GM21447 (cell line): ENCODE data around the gene F5.

ENCODE experiments used
- ATAC-seq: cut with Tn5 transposase; IDR thresholded peaks from one replicate; pipeline ENCODE4 v1.9.1; 2021; ENCODE audit not compliant: unreplicated experiment

Gene F5

DNA sequence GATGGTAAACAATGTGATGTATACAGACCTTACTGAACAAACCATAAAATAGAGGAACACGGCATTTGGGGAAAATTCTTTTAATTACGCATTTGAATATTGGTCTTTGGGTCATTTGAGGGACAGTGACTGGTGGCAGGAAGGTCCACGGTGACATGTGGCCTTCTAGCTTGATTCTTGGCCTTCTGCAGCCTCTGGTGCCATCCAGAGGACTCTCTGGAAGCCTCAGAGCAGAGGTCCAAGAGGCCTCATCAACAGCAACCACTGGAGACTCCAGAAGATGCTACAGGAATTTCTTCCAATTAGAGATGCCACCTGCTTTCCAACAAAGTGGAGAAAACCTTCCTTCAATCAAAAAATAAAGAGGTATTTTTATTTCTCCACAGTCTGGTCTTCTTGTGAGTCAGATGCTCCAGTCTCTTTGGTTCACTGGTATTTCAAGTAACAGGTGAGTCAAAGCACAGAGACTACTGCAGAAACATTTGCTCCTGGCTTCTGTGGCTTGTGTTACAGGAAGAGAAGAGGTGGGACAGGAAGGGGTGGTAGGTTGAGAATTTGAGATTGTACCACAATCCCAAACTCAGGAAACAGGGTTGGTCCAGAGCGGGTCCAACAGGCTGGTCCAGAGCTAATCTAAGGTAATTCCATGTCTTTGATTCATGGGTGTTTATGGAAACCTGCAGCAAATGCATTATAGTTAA is 2.7 kb upstream of the F5 start:
- ATAC-seq: no peak

DNA sequence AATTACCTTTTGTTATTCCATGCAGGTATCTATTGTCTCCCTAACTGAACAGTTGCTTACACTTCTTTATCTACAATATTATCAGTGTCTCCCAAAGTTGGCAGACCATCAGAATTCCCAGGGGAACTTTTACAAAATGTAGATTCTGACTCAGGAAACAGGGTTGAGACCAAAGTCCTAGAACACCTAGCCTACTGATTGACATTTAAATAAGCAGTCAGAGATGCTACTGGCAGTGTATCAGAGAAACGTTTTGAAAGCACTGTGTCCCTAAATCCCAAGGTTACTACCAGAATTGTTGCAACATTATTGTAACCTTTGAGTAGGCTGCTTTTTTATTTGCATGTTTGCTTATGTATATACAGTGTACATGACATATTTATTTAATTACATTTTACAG is 1.8 kb upstream of the F5 start:
- ATAC-seq: no peak

DNA sequence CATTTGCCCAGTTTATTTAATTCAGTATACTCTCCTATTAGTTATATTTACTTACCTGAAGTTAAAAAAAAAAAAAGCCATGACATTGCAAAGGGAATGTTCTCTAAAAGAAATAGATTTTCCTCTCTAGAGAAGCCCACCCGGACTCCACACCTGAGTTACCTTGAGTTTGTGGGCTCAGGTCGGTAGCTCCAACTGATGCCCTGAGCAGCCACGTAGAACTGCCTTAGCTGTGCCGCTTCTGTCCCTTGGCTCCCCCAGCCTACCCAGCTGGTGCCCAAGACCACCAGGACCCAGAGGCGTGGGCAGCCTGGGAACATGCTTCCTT is 250 bp downstream of the F5 start:
- no peak for ATAC-seq

DNA sequence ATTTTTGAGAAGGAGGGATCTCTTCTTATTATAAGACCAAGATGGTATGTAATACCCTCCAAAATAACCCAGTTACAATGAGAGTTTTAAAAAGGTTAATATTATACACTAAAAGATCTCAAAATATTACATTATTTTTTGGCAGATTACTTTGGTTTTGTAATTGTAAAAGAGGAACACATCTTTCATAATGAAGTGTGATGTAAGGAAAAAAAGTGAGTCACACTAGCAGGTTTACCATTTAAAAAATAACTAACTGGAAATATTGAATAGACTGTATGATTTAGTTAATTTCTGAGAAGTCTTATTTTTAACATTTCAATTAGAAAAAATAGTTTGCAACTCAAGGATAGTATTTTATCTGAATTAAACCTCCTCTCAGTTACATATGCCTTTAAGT is 1.1 kb downstream of the F5 start:
- no peak for ATAC-seq

DNA sequence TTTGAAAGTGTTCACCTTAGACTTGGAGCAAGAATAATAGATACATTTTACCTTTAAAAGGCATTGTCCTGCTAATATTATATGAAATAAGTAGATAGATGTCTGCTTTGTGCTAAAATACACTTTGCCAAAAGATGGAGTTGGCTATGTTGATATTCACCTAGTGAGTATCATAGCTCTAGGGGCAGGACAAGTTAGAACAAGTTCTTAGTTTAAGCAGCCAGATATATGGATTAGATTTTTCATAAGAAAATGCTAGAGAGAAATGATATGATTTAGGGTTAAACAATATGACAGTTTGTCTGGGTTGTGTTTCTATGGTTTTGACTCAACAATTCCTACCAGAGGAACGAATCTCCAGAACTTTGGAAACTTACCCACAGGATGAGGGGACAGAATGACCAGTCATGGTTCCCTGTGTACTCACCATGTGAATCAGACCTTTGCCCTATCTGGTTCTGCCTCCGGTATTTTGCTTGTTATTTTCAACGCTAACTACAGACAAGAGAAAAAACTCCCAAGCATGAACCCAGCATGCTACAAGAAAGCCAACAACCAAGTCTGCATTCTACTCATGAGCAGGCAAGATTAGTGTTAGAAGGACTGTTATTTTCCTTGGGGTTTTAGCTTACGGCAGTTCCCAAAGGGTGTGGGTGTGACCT is 1.7 kb downstream of the F5 start:
- no peak for ATAC-seq

DNA sequence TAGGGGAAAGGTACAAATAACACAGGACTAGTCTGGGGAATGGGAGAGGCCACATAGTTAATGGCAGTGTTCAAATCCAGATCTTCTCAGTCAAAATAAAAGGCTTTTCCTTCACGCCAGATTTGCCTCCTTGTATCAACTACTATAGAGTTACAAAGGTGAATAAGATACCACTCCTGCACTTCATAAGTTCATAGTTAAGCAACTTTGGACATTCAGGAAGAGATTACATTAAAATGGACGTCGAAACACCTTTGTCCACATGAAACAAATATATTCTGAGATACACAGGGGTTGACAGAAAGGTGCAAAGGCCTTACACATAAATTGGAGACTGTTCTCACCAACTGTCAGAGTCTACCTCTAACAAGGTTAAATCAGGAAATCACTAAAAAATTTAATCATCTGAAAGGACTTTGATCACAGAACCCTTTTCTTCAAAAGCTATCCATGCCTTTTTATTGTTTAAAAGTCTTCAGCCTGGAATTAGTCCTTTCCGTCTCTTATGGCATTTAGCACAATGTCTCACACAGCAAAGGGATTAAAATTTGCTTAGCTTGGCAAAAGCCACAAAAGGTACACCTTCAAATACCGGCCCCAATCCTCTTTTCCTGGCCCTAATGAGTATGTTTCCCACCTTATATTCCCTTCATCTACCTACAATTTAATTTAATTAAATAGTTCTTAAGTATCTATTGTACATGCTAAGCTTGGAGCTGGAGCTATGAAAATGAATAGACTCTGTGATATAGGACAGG is 8.1 kb downstream of the F5 start:
- no peak for ATAC-seq

DNA sequence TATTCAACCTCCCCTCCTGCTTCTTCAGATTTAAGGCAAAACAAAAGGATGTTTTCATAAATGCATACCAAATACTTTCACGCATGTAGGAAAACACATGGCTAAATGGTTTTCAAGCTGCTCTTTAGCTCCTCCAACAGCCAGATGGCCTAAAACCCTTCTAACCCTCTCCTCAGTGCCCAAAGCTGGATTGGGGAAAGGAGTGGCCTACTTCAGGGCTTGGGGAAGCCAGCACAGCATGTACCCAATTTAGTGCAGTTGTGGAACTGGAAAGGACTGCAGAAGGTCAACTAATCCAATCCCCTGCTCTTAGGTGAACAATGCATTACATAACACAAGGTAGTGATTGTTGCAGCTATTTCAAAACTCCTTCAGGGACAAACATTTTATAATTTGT is 9.3 kb downstream of the F5 start:
- ATAC-seq: no peak

DNA sequence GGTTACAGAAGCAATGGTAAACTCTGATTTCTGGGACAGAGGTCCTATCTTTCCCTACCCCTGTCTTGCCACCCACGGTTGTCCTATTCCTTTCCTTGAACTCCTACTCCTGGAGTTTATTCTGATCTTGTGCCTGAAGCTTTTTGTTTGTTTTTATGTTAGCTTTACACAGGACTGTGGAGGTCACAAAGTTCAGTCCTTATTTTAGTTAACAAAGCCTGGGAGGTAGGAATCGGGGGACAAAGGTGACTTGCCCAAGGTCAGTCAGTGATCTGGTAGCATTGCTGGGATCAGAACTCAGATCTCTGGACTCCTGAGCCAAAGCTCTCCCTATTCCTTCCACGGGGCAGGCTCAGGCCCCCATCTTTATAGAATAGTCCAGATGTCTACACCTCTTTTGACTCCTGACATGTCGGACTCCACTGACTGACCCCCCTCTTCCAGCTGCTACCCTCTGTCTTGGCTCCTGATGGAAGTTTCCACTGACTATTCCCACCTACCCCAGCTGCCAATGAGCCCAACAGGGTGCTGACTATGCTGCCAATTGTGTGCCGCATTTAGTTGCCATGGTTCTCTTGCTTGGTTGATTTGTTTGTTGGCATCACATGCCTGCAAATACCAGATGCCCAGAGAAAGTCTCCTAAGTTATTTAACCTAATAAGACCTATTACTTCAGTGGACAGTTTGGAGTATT is 9.9 kb downstream of the F5 start:
- no peak for ATAC-seq

DNA sequence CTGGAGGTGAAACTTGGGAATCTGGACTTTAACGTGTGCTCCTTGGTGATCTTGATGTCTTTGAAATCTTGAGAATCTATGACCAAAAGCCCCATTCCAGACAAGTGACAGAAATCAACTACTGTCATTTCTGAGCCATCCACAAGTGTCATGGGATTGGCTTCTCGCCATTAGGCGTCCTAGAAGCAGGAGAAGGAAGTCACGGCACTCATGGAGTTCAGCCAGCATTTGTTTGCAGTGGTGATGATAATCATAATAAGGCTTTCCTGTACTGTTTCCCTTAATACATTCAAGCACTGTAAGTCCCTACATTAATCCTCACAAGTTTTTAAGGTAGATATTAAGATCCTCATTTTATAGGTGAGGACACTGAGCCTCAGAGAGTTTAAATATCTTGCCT is 11.9 kb downstream of the F5 start:
- no peak for ATAC-seq

DNA sequence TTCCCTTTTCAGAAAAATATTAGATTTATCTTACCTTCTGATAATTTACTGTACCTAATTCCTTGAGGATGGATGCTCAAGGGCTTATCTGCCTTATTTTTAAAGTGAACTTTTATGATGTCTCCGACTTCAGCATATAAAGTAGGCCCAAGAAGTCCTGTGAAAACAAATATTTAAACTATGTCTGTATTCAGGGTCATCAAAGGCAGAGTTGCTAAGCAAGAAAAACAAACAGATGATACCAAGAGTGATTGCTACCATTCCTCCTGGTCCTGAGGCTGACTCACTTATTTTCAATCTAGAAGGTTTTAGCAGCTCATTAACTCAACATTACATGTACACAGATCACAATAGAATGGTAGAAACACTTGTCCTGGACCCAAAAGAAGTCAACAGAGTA is 14.1 kb downstream of the F5 start:
- ATAC-seq: no peak

DNA sequence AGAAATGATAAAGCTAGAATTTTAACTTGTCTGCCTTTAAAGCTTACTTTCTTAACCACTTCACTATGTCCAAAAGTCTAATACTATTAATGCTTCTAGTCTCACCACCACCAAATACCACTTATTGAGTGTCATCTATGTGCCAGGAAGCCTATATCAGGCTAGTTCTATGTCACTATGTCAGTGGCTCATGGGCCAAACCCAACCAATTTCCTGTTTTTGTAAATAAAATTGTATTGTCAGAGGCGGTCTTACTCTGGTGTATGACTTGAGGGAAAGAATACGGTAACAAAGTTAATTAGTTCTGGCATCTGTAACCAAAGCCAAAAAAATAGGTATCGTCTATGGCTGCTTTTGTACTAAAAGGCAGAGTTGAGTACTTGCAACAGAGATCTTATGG is 14.8 kb downstream of the F5 start:
- ATAC-seq: no peak

DNA sequence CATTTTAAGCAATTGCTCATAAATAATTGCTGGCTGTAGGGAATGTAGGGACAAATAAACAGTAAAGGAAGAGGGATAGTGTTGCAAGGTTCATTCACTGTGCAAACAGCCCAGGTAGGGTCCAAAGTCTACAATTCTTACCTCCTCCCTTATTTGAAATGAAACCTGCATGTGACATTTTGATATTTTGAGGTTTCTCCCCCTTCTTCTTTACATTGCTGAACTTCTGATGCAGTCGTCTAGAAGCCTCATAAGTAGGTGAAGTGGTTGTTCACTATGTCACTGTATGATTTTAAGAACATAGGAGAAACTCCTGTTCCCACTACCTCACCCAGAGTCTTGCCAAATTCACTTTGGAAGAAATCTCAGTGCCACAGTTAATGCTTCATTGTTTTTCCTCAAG is 16.1 kb downstream of the F5 start:
- ATAC-seq: no peak

DNA sequence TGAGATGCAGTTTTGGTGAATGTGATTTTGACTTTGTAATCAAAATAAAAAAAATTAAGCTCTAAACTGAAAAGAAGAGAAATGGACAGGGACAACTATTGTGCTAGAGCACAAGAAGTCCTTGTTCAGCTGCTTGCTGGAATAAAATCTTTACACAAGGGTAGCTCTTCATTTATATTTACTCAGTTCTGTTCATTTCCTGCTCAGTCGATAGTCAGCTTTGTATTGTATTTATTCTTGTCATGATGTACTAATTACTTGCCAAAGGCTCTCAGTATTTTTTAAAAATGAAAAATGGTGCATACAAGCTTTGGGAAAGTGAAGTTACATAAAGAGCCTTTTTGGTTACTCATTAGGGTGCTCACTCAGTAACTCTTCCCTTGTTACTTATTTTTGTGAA is 17.8 kb downstream of the F5 start:
- no peak for ATAC-seq

DNA sequence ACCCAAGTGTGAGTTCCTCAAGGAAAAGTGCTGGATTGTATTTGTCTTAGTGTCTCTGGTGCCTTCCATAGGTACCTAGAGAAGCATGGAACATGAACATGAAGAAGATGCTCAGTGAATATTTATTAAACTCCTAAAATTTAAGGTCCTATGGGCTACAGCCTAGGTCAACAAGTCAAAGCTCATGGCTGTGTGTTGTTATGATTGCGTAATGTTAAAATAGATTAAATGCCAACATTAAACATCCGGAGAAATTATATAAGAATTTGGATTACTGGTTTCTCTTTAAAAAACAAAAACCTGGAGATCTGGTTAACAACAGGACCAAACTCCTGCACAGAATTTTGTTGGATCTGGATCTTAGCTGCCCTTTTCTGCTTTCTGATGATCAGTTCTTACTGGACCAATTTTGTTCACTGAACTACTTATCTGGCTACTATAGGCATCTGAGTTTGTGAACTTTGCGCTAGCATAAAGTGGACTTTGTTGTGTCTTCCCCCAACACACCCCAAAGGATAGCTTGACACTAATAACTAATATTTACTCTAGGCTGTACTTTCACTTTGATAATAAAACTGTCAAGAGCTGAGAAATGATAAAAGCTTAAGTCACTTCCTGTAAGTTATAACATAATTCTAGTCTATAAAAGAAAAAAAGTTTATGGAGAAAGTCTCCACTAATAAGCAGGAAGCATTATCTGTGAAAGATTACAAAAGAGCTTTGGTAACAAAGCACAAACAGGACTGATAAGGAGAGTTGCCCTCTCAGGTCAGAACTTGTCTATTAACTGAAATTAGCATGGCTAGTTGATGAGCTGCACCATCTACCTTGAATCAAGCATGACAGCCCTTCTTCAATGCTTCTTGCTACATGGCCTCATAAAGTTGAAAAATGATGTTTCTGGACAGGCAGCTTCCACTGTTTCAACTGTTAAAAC is 20.7 kb downstream of the F5 start:
- no peak for ATAC-seq

DNA sequence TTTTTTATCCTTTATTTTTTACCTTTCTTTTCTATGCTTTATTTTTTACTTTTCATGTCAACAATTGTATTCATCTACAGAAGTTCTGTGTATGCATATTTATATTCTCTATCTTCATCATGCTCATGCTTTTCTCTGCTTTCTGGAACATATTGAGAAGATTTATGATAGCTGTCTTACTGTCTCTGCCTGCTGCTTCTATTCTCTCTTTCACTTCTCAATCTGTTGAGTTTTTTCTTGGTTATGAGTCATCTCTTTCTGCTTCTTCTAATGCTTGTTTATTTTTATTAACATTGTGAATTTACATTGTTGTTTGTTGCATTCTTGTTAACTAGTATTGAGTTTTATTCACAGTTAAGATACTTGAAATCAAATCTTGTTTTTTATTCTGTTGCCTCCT is 22.6 kb downstream of the F5 start:
- no peak for ATAC-seq

DNA sequence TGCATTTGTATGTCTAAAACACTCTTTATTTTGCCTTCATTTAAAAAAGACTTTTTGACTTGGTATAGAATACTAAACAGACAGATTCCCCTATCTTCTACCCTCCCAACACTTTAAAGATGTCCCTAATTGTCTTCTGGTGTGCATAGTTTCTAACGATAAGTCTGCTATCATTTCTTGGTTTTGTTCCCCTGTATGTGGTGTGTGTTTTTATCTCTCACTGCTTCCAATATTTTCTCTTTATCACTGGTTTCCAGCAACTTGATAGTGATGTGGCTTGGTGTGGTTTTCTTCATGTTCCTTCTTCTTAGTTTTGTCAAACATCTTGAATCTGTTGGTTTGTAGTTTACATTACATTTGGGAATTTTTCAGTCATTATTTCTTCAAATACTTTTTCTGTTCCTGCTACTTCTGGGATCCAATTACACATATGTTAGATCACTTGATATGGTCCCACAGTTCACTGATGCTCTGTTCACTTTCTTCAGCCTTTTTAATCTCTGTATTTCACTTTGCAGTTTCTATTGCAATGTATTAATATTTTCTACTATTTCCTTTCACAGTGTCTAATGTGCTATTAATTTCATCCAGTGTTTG is 23.2 kb downstream of the F5 start:
- ATAC-seq: no peak

DNA sequence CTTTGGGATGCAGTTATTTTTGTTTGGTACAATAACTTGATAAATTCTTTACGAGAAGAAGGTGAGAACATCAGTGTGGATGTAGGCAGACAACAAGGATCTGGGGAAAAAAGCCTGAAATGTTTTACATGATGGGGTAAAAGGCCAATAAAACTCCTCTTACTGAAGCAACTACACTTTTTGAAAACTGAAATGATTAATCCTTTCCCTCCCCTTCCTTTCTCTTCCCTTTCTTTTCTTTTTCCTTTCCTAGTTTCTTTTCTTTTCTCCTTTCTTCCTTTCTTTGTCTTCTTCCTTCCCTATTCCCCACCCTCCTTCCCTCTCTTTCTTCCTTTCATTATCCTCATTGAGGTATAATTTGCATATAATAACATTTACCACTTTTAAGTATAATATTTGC is 24.6 kb downstream of the F5 start:
- no peak for ATAC-seq

DNA sequence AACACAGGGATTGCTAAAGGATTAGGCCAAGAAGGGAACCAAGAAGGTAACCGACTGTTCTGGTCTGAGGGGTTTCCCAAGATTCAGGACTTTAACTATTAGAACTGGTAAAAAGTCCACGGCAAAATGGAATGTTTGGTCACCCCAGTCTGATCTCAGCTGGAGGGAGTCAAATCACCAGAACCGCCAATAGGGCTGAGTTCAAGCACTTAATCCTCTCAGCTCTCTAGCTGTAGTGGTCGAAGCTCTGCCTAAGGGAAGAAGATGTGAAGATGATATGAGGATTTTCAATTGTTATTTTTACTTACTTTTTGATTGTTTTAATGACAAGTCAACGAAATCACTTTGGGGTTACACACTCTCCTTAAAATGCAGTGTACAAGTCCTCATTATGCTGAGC is 29.1 kb downstream of the F5 start:
- no peak for ATAC-seq

DNA sequence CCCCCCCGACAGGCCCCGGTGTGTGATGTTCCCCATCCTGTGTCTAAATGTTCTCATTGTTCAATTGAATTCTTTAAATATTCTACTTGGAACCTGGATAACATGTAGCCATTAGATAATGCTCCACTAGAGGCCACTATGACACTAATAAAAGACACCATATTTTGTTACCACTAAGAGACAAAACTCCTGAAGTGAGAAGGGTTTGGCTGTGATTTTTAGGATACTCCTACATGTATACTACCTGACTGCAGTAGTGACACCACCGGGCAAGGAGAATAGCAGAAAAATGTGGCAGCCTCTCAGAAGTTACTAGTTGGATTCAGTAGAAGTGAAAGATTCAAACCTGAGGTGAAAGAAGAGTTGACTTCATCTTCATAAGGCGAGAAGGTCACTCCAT is 36.0 kb downstream of the F5 start:
- no peak for ATAC-seq

DNA sequence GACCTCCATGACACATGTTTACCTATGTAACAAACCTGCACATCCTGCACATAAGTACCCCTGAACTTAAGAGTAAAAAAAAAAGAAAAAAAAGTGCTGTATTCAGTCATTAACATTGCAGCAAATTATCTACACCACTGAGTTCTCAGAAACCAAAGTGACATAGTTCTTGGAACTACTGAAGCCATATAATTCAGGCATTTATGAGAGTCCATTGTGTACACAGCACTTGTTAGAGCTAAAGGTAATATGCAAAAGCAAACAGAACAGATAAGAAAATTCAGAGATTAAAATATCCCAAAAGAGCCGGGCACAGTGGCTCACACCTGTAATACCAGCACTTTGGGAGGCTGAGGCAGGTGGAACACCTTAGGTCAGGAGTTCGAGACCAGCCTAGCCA is 38.0 kb downstream of the F5 start:
- no peak for ATAC-seq
